ENCODE results near the gene GSK3B. TPM values are rescaled to one million over a fixed set of nuclear protein-coding genes. Genes with fewer than 3 reads are reported as not detected.

Gene GSK3B
- total RNA-seq, 8 experiments from 2014 or later = 25.5 to 72.2 (median 55.4) TPM

DNA sequence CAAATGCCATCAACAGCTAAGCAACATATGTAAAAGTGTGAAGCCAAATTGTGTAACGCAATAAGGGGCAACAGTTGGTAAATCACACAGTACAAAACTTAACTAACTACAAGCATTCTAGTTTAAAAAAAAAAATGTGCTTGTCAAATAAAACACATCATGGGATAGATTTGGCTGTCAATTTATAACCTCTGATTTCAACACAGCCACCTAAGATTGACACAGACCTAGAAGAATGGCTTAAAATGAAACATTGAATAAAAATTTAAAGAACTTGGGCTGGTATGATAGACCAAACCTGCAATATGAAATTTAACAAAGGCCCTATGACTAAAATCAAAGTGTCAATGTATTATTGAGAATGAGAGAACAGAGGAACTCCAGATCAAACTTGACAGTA, 164.0 kb downstream of the GSK3B start:
- in situ Hi-C loops (cut with MboI; ENCODE audit: low pct_unique_long_range_greater_than_20kb in 2 of 9, low sequenced_read_pairs in 9 of 9, unreplicated experiment in 9 of 9) = no loop called here
- ATAC-seq (replicated peaks in 6 of 8) = no peak
- Histone ChIP-seq H3K4me1 (replicated peaks in 1 of 2) (no peaks in the 10 kb centered on the region), H3K27ac (no peak overlapping the region), H3K4me3 (no peak overlapping the region)
- WGBS, 10 experiments = 89 to 100% (median 100%) methylated on average over 1 of the region's 1 CpG; no CpG with 5 or more reads in 3 of the 10 experiments

DNA sequence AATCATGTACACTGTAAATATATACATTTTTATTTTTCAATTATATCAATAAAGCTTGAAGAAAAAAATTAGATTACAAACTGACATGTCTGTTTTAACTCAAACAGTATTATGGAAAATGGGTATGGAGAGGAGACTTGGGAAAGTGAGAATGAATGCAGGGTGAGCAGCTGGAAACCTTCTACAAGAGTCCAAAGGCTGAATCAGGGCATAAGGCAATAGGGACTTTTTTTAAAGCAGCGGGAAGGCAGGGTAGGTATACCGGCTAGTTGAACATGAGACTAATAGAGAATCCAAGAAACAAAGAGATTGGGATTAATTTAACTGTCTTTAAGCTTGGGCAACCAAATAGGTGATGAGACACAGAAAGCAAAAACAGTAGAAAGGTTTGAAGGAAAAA, 167.1 kb downstream of the GSK3B start:
- in situ Hi-C loops (cut with MboI; ENCODE audit: low pct_unique_long_range_greater_than_20kb in 2 of 9, low sequenced_read_pairs in 9 of 9, unreplicated experiment in 9 of 9) = no loop called here

DNA sequence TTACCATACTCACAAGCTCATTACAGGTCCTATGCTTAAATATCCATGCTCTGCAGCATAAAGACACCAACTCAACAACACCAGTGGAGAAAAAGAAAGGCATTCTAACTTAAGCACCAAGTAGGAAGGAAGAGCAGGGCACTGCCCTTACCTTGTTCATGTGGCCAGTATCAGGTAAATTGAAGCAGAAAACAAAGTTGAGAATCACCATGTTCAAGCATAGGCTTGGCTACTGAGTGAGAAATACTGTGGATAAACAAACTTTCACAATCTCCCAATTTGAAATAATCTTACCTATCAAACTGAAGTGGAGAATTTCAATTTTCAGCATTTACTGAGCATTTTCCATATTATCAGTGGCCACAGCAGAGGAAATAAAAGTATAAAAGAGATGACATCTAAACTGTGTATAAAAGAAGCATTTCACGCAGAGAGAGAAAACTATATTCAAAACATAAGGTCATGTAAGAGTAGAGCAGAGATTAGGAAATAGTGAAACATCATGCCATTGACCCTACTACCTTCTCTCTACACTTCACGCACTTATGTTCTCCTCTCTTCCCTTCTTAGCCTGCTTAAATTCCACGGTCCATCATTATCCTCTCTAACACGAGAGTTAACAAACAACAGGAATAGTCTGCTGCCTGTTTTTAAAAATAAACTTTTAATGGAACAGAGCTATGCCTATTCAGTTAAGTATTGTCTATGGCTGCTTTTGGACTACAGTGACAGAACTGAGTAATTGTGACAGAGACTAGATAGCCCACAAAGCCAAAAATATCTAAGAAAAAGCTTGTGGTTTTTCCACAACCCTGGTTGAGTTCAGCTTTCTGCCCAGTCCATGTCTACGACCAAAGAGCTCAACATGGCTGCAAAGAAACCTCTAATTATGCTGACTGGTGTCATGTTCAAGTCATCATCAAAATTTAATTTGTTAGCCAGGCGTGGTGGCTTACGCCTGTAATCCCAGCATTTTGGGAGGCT, 169.8 kb downstream of the GSK3B start:
- in situ Hi-C loops (cut with MboI; ENCODE audit: low pct_unique_long_range_greater_than_20kb in 2 of 9, low sequenced_read_pairs in 9 of 9, unreplicated experiment in 9 of 9) = no loop called here
- Histone ChIP-seq H3K4me1 (replicated peaks in 1 of 2) (no peaks in the 10 kb centered on the region), H3K27ac (no peak overlapping the region), H3K4me3 (no peak overlapping the region)
- WGBS, 10 experiments = 83 to 100% (median 96%) methylated on average over 3 to 6 of the region's 7 CpGs
- no peak for ATAC-seq (replicated peaks in 6 of 8)

More for the DNA sequence above, 167.1 kb downstream of the GSK3B start:
- ATAC-seq (replicated peaks in 6 of 8) = no peak
- Histone ChIP-seq H3K4me3 (no peak overlapping the region), H3K27ac (no peak overlapping the region), H3K4me1 (replicated peaks in 1 of 2) (no peaks in the 10 kb centered on the region)
- WGBS, 10 experiments = 90 to 100% (median 98%) methylated on average over 2 of the region's 2 CpGs; no CpG with 5 or more reads in 2 of the 10 experiments

DNA sequence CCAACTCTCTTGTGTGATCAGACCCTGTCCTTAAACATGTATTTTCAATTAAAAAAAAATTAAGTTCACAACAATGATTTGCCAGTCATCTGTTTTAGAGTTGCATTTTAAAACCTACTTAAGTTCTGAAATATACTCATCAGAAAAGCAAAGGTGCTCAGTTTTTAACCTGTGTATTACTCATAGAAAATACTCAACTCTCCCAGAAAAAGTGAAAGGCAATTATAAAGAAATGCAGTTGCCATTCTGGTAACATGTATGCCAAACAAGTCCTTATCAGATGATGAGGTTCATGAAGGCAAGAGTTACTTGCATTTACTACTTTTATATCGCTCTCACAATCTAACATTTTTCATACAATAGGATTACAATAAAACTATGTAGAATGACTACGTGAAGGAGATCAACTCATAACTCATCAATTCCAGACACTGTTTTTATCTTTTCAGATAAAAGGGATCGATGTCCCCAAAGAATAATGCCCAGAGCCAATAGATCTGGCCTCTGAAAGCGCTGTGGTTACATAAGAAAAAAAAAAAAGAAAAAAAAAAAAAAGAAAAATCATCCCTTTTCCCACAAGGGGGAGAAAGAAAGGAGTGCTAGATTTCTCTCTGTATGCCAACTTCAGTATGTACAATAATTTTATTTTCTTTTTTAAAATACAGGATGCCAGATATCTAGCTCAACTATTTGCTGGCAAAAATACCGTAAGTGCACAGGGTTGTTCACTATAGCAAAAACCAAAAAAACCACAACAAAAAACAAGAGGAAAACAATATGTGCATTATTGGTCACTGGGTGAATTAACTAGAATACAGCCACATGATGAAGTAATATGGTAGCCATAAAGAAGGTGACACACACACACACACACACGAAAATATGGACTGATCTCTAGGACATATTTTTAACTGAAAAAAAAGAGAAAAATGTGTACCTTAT, 175.0 kb downstream of the GSK3B start:
- Histone ChIP-seq H3K4me3 (no peak overlapping the region), H3K27ac (no peak overlapping the region), H3K4me1 (replicated peaks in 1 of 2) (no peaks in the 10 kb centered on the region)
- ATAC-seq (replicated peaks in 6 of 8) = peak in 1 of 8 experiments; percentile 33
- WGBS, 10 experiments = 68 to 100% (median 94%) methylated on average over 2 to 6 of the region's 6 CpGs
- in situ Hi-C loops (cut with MboI; ENCODE audit: low pct_unique_long_range_greater_than_20kb in 2 of 9, low sequenced_read_pairs in 9 of 9, unreplicated experiment in 9 of 9) = no loop called here

DNA sequence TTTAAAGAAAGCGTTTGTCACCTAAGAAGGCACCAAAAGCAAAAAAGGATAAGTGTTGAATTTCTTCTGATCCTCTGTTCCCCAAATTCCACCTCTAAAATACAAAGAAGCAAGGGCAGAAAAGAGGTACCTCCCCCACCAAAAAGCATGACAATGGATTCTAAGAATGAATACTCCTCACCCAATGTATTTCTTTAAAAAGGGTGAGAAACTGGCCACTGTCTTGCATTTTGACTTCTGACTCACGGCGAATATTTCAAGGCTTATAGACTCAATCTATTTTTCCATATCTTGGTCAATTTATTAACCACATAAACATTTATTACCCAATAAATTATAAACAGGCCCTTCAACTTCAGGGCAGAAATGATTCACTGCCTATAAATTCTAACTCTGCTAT, 181.2 kb downstream of the GSK3B start:
- no peak for ATAC-seq (replicated peaks in 6 of 8)
- H3K27ac ChIP-seq = no peak overlapping the region

DNA sequence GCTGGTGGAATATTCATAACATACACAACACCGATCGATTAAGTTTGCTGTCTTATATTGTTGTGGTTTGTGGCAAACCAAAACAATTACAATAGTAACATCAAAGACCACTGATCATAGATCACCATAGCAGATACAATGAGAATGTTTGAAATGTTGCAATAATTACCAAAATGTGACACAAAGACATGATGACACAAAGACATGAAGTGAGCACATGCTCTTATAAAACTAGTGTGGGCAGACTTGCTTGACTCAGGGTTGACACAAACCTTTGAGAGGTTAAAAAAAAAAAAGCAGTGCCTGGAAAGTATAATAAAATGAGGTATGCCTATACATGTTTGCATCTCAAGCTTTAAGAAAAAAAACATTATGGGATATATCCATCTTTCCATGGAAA, 182.0 kb downstream of the GSK3B start:
- in situ Hi-C loops (cut with MboI; ENCODE audit: low pct_unique_long_range_greater_than_20kb in 2 of 9, low sequenced_read_pairs in 9 of 9, unreplicated experiment in 9 of 9) = no loop called here
- no peak for ATAC-seq (replicated peaks in 6 of 8)
- Histone ChIP-seq H3K27ac (no peak overlapping the region), H3K4me3 (no peak overlapping the region), H3K4me1 (replicated peaks in 1 of 2) (peaks cover 0 to 6% of the 10 kb centered on the region in 2 donors)
- WGBS, 10 experiments = 0 to 100% (median 95%) methylated on average over 1 to 2 of the region's 2 CpGs; no CpG with 5 or more reads in 4 of the 10 experiments

More for the DNA sequence above, 181.2 kb downstream of the GSK3B start:
- WGBS, 10 experiments = 44 to 100% (median 77%) methylated on average over 1 to 3 of the region's 3 CpGs; no CpG with 5 or more reads in 1 of the 10 experiments
- H3K4me1 ChIP-seq (replicated peaks in 1 of 2) = peaks cover 0 to 6% of the 10 kb centered on the region in 2 donors
- no peak overlapping the region for H3K4me3 ChIP-seq
- in situ Hi-C loops (cut with MboI; ENCODE audit: low pct_unique_long_range_greater_than_20kb in 2 of 9, low sequenced_read_pairs in 9 of 9, unreplicated experiment in 9 of 9) = no loop called here

DNA sequence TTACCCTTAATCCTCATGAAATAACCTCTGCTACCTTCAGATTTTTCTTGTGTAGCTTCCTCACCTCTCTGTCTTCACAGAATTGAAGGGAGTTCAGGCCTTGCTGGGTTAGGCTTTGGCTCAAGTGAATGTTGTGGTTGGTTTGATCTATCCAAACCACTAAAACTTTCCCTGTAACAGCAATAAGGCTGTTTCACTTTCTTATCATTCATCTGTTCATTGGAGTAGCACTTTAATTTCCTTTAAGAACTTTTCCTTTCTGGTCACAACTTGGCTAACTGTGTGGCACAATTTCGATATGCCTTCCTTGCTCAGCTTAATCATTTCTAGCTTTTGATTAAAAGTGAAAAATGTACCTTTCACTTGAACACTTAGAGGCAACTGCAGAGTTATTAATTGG, 182.5 kb downstream of the GSK3B start:
- WGBS, 10 experiments = 83 to 100% (median 100%) methylated on average over 1 of the region's 1 CpG; no CpG with 5 or more reads in 3 of the 10 experiments
- Histone ChIP-seq H3K4me1 (replicated peaks in 1 of 2) (peaks cover 0 to 6% of the 10 kb centered on the region in 2 donors), H3K27ac (no peak overlapping the region), H3K4me3 (no peak overlapping the region)
- in situ Hi-C loops (cut with MboI; ENCODE audit: low pct_unique_long_range_greater_than_20kb in 2 of 9, low sequenced_read_pairs in 9 of 9, unreplicated experiment in 9 of 9) = no loop called here
- no peak for ATAC-seq (replicated peaks in 6 of 8)

DNA sequence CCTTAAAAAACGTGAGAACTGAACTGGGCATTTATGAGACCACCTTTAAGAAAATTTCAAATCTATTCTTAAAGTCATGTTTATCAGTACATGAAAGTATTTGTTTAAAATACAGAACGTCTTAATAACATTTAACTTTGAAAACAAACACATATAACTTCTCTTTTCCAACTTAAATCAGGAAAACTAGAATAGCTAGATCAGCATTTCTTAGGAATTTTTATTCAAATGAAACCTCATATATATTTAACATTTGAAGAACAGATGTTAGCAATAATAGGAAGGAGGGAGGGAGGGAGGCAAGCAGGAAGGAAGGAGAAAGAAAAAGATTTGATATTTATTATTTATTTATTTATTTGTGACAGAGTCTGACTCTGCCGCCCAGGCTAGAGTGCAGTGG, 192.2 kb downstream of the GSK3B start:
- in situ Hi-C loops (cut with MboI; ENCODE audit: low pct_unique_long_range_greater_than_20kb in 2 of 9, low sequenced_read_pairs in 9 of 9, unreplicated experiment in 9 of 9) = no loop called here
- WGBS, 10 experiments = 42 to 95% (median 82%) methylated on average over 2 to 3 of the region's 3 CpGs
- no peak overlapping the region for H3K4me3 ChIP-seq
- H3K4me1 ChIP-seq (replicated peaks in 1 of 2) = no peaks in the 10 kb centered on the region
- no peak overlapping the region for H3K27ac ChIP-seq
- ATAC-seq (replicated peaks in 6 of 8) = no peak

DNA sequence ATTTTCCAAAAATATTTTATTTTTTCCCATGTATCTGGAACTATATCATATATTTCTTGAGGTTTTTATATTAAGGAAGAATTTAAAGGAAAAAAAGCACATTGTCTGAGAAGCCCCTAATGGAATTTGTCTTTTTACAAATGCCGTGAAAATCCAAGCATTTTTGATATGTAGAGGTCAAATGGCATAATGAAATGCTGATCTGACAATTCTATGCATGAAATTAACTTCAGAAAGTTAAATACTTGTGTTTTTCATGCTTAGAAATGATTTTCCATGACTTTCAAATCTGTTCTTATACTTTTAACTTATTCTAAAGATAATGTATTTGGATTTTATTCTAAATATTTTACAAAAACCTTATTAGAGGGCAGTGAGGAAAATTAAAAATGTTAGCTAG, 193.1 kb downstream of the GSK3B start:
- 90 to 100% (median 100%) methylated on average over 1 of the region's 1 CpG; no CpG with 5 or more reads in 1 of the 10 experiments for WGBS, 10 experiments
- Histone ChIP-seq H3K4me3 (no peak overlapping the region), H3K27ac (no peak overlapping the region), H3K4me1 (replicated peaks in 1 of 2) (no peaks in the 10 kb centered on the region)
- in situ Hi-C loops (cut with MboI; ENCODE audit: low pct_unique_long_range_greater_than_20kb in 2 of 9, low sequenced_read_pairs in 9 of 9, unreplicated experiment in 9 of 9) = no loop called here
- no peak for ATAC-seq (replicated peaks in 6 of 8)

DNA sequence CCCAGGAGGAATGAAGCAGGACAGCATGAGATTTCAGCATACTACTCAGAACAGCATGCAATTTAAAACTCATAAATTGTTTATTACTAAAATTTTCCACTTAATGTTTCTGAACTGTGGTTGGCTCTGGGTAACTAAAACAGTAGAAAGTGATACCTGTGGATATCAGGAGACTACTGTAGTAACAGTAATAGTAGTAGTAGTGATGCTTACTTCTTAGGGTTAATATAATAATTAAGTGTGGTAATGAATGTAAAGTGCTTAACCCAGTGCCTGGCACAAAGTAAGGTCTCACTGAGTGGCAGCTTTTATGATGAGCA, 195.1 kb downstream of the GSK3B start:
- no peak overlapping the region for H3K27ac ChIP-seq
- H3K4me3 ChIP-seq = no peak overlapping the region
- in situ Hi-C loops (cut with MboI; ENCODE audit: low pct_unique_long_range_greater_than_20kb in 2 of 9, low sequenced_read_pairs in 9 of 9, unreplicated experiment in 9 of 9) = loop anchor here in 3 of 9 experiments (25.0 kb wide), 2 partner anchors 188 to 288 kb away; partner anchors contain the start of gene GSK3B (in 1 of the 3)
- ATAC-seq (replicated peaks in 6 of 8) = no peak
- no peaks in the 10 kb centered on the region for H3K4me1 ChIP-seq (replicated peaks in 1 of 2)

DNA sequence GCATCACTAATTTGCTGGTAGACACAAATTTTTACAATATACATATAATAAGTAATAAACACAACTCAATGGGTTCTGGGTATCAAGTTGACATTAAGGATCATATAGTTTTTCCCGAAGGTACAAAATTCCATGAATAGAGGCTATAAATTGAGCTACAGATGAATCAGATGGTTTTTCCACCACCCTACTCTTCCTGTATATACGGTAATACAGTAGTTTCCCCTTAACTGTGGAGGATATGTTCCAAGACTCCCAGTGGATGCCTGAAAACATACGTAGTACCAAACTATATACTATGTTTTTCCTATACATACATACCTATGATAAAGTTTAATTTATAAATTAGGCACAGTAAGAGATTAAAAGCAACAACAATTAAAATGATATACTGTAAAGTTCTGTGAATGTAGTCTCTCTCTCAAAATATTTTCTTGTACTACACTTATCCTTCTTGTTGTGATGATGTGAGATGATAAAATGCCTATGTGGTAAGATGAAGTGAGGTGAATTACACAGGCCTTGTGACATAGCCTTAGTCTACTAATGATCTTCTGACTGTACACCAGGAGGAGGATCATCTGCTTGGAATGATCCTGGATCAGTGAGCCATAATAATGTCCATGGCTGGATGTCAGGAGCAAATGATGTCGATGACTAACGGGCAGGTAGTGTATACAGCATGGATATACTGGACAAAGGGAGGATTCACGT, 195.6 kb downstream of the GSK3B start:
- in situ Hi-C loops (cut with MboI; ENCODE audit: low pct_unique_long_range_greater_than_20kb in 2 of 9, low sequenced_read_pairs in 9 of 9, unreplicated experiment in 9 of 9) = loop anchor here in 3 of 9 experiments (25.0 kb wide), 2 partner anchors 189 to 289 kb away; partner anchors contain the start of gene GSK3B (in 1 of the 3)
- peak in 3 of 8 experiments; percentile 19 to 31 (median 21) for ATAC-seq (replicated peaks in 6 of 8)

DNA sequence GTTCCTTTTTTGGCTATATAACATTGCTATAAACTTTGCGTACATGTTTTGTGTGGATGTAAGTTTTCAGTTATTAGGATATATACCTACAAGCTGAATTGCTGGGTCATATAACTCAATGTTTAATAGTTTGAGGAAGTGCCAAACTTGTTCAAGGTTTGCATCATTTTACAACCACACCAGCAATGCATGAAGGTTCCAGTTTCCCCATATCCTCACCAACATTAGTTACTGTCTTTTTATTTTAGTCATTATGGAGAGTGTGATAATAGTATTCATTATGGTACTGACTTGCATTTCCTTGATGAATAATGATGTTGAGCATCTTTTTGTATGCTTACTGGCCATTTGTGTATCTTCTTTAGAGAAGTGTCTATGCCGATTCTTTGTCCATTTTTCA, 200.1 kb downstream of the GSK3B start:
- in situ Hi-C loops (cut with MboI; ENCODE audit: low pct_unique_long_range_greater_than_20kb in 2 of 9, low sequenced_read_pairs in 9 of 9, unreplicated experiment in 9 of 9) = loop anchor here in 3 of 9 experiments (25.0 kb wide), 2 partner anchors 193 to 293 kb away; partner anchors contain the start of gene GSK3B (in 1 of the 3)
- no peak for ATAC-seq (replicated peaks in 6 of 8)
- H3K4me1 ChIP-seq (replicated peaks in 1 of 2) = no peaks in the 10 kb centered on the region
- 90 to 100% (median 95%) methylated on average over 1 to 2 of the region's 2 CpGs; no CpG with 5 or more reads in 1 of the 10 experiments for WGBS, 10 experiments
- H3K27ac ChIP-seq = no peak overlapping the region
- H3K4me3 ChIP-seq = no peak overlapping the region

More for the DNA sequence above, 195.6 kb downstream of the GSK3B start:
- H3K4me3 ChIP-seq = no peak overlapping the region
- no peaks in the 10 kb centered on the region for H3K4me1 ChIP-seq (replicated peaks in 1 of 2)
- WGBS, 10 experiments = 71 to 100% (median 95%) methylated on average over 1 to 6 of the region's 6 CpGs; no CpG with 5 or more reads in 1 of the 10 experiments
- no peak overlapping the region for H3K27ac ChIP-seq

All from motor neuron (in vitro differentiated cells).